ENCODE measurements around the gene YAP1. TPM values are rescaled to one million over a fixed set of nuclear protein-coding genes. Genes with fewer than 3 reads are reported as not detected.

Gene YAP1
- total RNA-seq, 2 experiments from 2014 or later: not detected

- H3K79me2 ChIP-seq (ENCODE audit: insufficient read depth, low read depth, low read length): no peaks in the 10 kb centered on the region
- intact Hi-C loops (cut with micrococcal nuclease; ENCODE audit: unreplicated experiment): no loop called here
- CTCF ChIA-PET (ENCODE audit: unreplicated experiment): interaction anchor here (0.6 kb wide), 1 partner anchor 348 kb away, joined by 3 read pairs; no protein-coding TSS in a partner anchor
Measured at GRCh38 chr11:102163368-102163767, 53.1 kb downstream of the YAP1 start.

DNA sequence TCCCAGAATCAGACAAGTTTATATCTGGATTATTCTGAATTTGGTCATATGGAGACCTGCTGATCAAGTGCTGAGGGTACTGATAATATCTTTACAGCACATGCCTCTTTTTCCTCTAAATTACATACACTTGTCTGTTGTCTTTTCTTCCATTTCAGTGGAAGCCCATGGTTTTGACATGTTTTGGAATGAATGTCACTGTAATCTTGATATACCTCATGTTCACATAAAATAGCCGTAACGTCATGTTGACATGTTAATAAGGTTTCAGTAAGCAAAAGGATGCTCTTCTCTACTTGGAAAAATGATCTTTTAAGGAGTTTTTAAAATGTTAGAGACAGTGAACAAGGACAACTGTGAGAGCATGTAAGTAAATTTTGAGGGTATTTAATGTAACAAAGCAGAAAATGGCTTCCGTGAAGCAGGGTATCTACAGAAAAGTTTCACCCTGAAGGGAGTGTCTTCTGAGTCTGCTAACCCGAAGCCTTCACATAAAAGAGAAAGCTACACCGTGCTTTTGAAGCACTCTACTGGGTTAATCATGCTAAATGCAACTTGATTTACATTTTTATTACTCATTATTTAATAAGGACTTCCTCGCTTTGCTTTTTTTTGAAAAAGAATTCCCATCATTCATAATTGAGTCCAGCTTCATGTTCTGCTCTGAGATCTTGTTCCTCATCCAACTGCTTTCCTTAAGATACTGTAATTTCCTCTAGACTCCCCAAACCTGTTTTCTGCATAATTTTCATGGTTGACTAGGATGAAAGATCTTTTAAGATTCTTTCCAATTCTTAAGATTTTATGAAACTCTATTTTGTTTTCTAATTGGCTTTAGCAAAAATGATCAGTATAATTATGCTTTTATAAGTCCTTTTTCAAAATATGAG lies 56.2 kb downstream of the YAP1 start:
- no peaks in the 10 kb centered on the region for H3K36me3 ChIP-seq (ENCODE audit: insufficient read depth, low read length)
- no peak for DNase-seq (ENCODE audit: low spot score)
- BruUV-seq (replicated peaks): no TSS peak
- POLR2A ChIA-PET: interaction anchor here (0.6 to 0.8 kb wide), 2 partner anchors 9 to 81 kb away, joined by 4 to 5 read pairs; no protein-coding TSS in a partner anchor
- H3K79me2 ChIP-seq (ENCODE audit: insufficient read depth, low read depth, low read length): no peaks in the 10 kb centered on the region
- no peak overlapping the region for H3K27ac ChIP-seq (ENCODE audit: low read depth, low read length, poor library complexity, severe bottlenecking)
- no peak overlapping the region for H3K4me3 ChIP-seq (ENCODE audit: low read depth, low read length, poor library complexity, severe bottlenecking)
- H4K20me1 ChIP-seq (ENCODE audit: insufficient read depth, low read length): no peaks in the 10 kb centered on the region
- CTCF ChIA-PET (ENCODE audit: unreplicated experiment): no interaction called here
- intact Hi-C loops (cut with micrococcal nuclease; ENCODE audit: unreplicated experiment): no loop called here
- TF ChIP-seq, protein P1, sequence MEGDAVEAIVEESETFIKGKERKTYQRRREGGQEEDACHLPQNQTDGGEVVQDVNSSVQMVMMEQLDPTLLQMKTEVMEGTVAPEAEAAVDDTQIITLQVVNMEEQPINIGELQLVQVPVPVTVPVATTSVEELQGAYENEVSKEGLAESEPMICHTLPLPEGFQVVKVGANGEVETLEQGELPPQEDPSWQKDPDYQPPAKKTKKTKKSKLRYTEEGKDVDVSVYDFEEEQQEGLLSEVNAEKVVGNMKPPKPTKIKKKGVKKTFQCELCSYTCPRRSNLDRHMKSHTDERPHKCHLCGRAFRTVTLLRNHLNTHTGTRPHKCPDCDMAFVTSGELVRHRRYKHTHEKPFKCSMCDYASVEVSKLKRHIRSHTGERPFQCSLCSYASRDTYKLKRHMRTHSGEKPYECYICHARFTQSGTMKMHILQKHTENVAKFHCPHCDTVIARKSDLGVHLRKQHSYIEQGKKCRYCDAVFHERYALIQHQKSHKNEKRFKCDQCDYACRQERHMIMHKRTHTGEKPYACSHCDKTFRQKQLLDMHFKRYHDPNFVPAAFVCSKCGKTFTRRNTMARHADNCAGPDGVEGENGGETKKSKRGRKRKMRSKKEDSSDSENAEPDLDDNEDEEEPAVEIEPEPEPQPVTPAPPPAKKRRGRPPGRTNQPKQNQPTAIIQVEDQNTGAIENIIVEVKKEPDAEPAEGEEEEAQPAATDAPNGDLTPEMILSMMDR (conservative IDR thresholded peaks at IDR 0.05; ENCODE audit: low read length): no peak
- no peak for TF ChIP-seq EZH2phosphoT487 (IDR thresholded peaks at IDR 0.05; ENCODE audit: borderline replicate concordance, low read depth, low read length)
- H3K9me3 ChIP-seq (ENCODE audit: low read length): no peaks in the 10 kb centered on the region
- H3K4me1 ChIP-seq (ENCODE audit: insufficient read depth, low read length, poor library complexity, severe bottlenecking): no peaks in the 10 kb centered on the region
- H2AFZ ChIP-seq (ENCODE audit: low read length): no peak overlapping the region
- no peak overlapping the region for H3K4me2 ChIP-seq (ENCODE audit: low read length)
- H3K9me2 ChIP-seq (ENCODE audit: insufficient read depth, low read length): no peaks in the 10 kb centered on the region

More at GRCh38 chr11:102163368-102163767, 53.1 kb downstream of the YAP1 start:
- Histone ChIP-seq H3K9me3 (ENCODE audit: low read length) (no peaks in the 10 kb centered on the region), H3K4me1 (ENCODE audit: insufficient read depth, low read length, poor library complexity, severe bottlenecking) (no peaks in the 10 kb centered on the region), H3K4me3 (ENCODE audit: low read depth, low read length, poor library complexity, severe bottlenecking) (no peak overlapping the region), H3K4me2 (ENCODE audit: low read length) (no peak overlapping the region), H2AFZ (ENCODE audit: low read length) (no peak overlapping the region), H3K27ac (ENCODE audit: low read depth, low read length, poor library complexity, severe bottlenecking) (no peak overlapping the region), H3K9me2 (ENCODE audit: insufficient read depth, low read length) (no peaks in the 10 kb centered on the region), H3K36me3 (ENCODE audit: insufficient read depth, low read length) (no peaks in the 10 kb centered on the region), H4K20me1 (ENCODE audit: insufficient read depth, low read length) (no peaks in the 10 kb centered on the region)
- no peak for DNase-seq (ENCODE audit: low spot score)
- POLR2A ChIA-PET: interaction anchor here (0.6 kb wide), 2 partner anchors 7 to 59 kb away, joined by 3 to 7 read pairs; no protein-coding TSS in a partner anchor
- BruUV-seq (replicated peaks): no TSS peak
- TF ChIP-seq EZH2phosphoT487 (IDR thresholded peaks at IDR 0.05; ENCODE audit: borderline replicate concordance, low read depth, low read length): no peak
- TF ChIP-seq, protein P1 (conservative IDR thresholded peaks at IDR 0.05; ENCODE audit: low read length): no peak

DNA sequence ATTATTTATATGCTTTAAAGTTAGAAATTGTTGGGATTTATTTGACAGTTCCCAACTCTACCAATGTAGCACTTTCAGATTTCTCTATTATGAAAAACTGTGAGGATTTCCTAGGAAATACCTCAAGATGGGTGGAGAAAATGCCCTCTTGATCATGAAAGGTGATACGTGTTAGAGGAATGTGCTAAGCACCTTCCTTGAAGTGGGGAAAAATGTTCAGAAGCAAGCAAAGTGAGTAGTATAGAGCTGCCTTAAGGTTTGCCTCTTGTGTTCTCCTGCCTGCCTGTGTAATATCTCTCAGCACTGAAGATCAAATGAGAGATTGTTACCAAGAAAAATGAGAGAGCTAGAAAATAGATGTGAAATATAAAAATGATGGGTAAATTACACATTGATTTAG lies 58.2 kb downstream of the YAP1 start:
- H3K36me3 ChIP-seq (ENCODE audit: insufficient read depth, low read length): no peaks in the 10 kb centered on the region
- no peaks in the 10 kb centered on the region for H3K4me1 ChIP-seq (ENCODE audit: insufficient read depth, low read length, poor library complexity, severe bottlenecking)
- CTCF ChIA-PET (ENCODE audit: unreplicated experiment): no interaction called here
- no TSS peak for BruUV-seq (replicated peaks)
- no peaks in the 10 kb centered on the region for H3K9me3 ChIP-seq (ENCODE audit: low read length)
- H4K20me1 ChIP-seq (ENCODE audit: insufficient read depth, low read length): no peaks in the 10 kb centered on the region
- TF ChIP-seq EZH2phosphoT487 (IDR thresholded peaks at IDR 0.05; ENCODE audit: borderline replicate concordance, low read depth, low read length): no peak
- TF ChIP-seq, protein P1 (conservative IDR thresholded peaks at IDR 0.05; ENCODE audit: low read length): no peak
- intact Hi-C loops (cut with micrococcal nuclease; ENCODE audit: unreplicated experiment): no loop called here
- H3K4me3 ChIP-seq (ENCODE audit: low read depth, low read length, poor library complexity, severe bottlenecking): no peak overlapping the region
- no peak for DNase-seq (ENCODE audit: low spot score)
- H3K4me2 ChIP-seq (ENCODE audit: low read length): no peak overlapping the region
- H3K9me2 ChIP-seq (ENCODE audit: insufficient read depth, low read length): no peaks in the 10 kb centered on the region
- H3K27ac ChIP-seq (ENCODE audit: low read depth, low read length, poor library complexity, severe bottlenecking): no peak overlapping the region
- no peak overlapping the region for H2AFZ ChIP-seq (ENCODE audit: low read length)
- no peaks in the 10 kb centered on the region for H3K79me2 ChIP-seq (ENCODE audit: insufficient read depth, low read depth, low read length)
- POLR2A ChIA-PET: interaction anchor here (0.7 kb wide), 1 partner anchor 1068 kb away, joined by 3 read pairs; no protein-coding TSS in a partner anchor

Data from OCI-LY7 (cell line).